Measurements from ENCODE around the gene DZIP3. TPM values are rescaled to one million over a fixed set of nuclear protein-coding genes. Genes with fewer than 3 reads are reported as not detected.

Gene DZIP3
- total and polyA plus RNA-seq, 2 of the 13 experiments (the other 11 are each of a cell fraction or from before 2014, with no cell fraction given): 11.3 to 17.3 TPM

GRCh38 chr3:108554229-108554628 lies 35.3 kb upstream of the DZIP3 start:
- no peak overlapping the region for H3K4me3 ChIP-seq (replicated peaks in 1 of 3; ENCODE audit: insufficient read depth in 1 of 3, low read depth in 2 of 3, low read length in 3 of 3)
- ATAC-seq: no peak
- BruUV-seq (replicated peaks): no TSS peak
- TF ChIP-seq RFXAP (CRISPR knock-in tag; IDR thresholded peaks at IDR 0.05; ENCODE audit: borderline replicate concordance) (no peak), ZNF501 (CRISPR knock-in tag; IDR thresholded peaks at IDR 0.05) (no peak), ZNF337 (CRISPR knock-in tag; IDR thresholded peaks at IDR 0.05; ENCODE audit: borderline replicate concordance, low read depth) (no peak), ZBTB7A (CRISPR knock-in tag; IDR thresholded peaks at IDR 0.05) (no peak), ZNF546 (CRISPR knock-in tag; conservative IDR thresholded peaks at IDR 0.05) (no peak), ZNF652 (CRISPR knock-in tag; IDR thresholded peaks at IDR 0.05; ENCODE audit: borderline replicate concordance, low read depth) (no peak)
- TF ChIP-seq, protein P1, sequence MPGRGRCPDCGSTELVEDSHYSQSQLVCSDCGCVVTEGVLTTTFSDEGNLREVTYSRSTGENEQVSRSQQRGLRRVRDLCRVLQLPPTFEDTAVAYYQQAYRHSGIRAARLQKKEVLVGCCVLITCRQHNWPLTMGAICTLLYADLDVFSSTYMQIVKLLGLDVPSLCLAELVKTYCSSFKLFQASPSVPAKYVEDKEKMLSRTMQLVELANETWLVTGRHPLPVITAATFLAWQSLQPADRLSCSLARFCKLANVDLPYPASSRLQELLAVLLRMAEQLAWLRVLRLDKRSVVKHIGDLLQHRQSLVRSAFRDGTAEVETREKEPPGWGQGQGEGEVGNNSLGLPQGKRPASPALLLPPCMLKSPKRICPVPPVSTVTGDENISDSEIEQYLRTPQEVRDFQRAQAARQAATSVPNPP (CRISPR knock-in tag; IDR thresholded peaks at IDR 0.05): no peak
- TF ChIP-seq, protein P2, sequence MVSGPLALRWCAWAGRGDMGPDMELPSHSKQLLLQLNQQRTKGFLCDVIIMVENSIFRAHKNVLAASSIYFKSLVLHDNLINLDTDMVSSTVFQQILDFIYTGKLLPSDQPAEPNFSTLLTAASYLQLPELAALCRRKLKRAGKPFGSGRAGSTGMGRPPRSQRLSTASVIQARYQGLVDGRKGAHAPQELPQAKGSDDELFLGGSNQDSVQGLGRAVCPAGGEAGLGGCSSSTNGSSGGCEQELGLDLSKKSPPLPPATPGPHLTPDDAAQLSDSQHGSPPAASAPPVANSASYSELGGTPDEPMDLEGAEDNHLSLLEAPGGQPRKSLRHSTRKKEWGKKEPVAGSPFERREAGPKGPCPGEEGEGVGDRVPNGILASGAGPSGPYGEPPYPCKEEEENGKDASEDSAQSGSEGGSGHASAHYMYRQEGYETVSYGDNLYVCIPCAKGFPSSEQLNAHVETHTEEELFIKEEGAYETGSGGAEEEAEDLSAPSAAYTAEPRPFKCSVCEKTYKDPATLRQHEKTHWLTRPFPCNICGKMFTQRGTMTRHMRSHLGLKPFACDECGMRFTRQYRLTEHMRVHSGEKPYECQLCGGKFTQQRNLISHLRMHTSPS (CRISPR knock-in tag; IDR thresholded peaks at IDR 0.05; ENCODE audit: low read depth): no peak
- TF ChIP-seq, protein P3, sequence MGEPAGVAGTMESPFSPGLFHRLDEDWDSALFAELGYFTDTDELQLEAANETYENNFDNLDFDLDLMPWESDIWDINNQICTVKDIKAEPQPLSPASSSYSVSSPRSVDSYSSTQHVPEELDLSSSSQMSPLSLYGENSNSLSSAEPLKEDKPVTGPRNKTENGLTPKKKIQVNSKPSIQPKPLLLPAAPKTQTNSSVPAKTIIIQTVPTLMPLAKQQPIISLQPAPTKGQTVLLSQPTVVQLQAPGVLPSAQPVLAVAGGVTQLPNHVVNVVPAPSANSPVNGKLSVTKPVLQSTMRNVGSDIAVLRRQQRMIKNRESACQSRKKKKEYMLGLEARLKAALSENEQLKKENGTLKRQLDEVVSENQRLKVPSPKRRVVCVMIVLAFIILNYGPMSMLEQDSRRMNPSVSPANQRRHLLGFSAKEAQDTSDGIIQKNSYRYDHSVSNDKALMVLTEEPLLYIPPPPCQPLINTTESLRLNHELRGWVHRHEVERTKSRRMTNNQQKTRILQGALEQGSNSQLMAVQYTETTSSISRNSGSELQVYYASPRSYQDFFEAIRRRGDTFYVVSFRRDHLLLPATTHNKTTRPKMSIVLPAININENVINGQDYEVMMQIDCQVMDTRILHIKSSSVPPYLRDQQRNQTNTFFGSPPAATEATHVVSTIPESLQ (CRISPR knock-in tag; conservative IDR thresholded peaks at IDR 0.05): no peak
- H3K36me3 ChIP-seq (replicated peaks in 1 of 2; ENCODE audit: control insufficient read depth in 1 of 2, insufficient read depth in 2 of 2, low read length in 2 of 2): peaks cover 0 to 18% of the 10 kb centered on the region in 2 experiments; a peak in 2 of 5 replicates
- in situ Hi-C loops (cut with HindIII; ENCODE audit: extremely low pct_ligation_motif_present, low pct_unique_long_range_greater_than_20kb): loop anchor here (5.0 kb wide), 1 partner anchor 62 kb away; no protein-coding TSS in a partner anchor
- intact Hi-C loops (cut with micrococcal nuclease; ENCODE audit: unreplicated experiment): no loop called here
- H3K4me1 ChIP-seq (ENCODE audit: insufficient read depth, low read length): peaks cover 14% of the 10 kb centered on the region
- no peaks in the 10 kb centered on the region for H3K27me3 ChIP-seq (ENCODE audit: control insufficient read depth in 1 of 2, insufficient read depth in 2 of 2, low read length in 2 of 2)
- POLR2A ChIA-PET: no interaction called here
- no peaks in the 10 kb centered on the region for H4K20me1 ChIP-seq (ENCODE audit: insufficient read depth, low read length)
- no peaks in the 10 kb centered on the region for H3K79me2 ChIP-seq (ENCODE audit: insufficient read depth, low read length)
- no peak for FAIRE-seq
- no peaks in the 10 kb centered on the region for H3K9me3 ChIP-seq (ENCODE audit: low read length)
- H3K27ac ChIP-seq (ENCODE audit: extremely low read length, insufficient read depth, low read length): no peak overlapping the region
- CTCF ChIA-PET (ENCODE audit: low intra/inter-chr PET ratio, low total read pairs): interaction anchor here (5.4 kb wide), 1 partner anchor 63 kb away, joined by 47 read pairs; no protein-coding TSS in a partner anchor
- no peak overlapping the region for H3K9ac ChIP-seq (ENCODE audit: insufficient read depth, low read depth, low read length)
- no peak for DNase-seq (ENCODE audit: low spot score)
- no peak overlapping the region for H2AFZ ChIP-seq (ENCODE audit: low read length)
- no peak overlapping the region for H3K4me2 ChIP-seq (ENCODE audit: low read depth, low read length)
